HuH-7 (cell line): ENCODE measurements around the gene SEC14L1.

Experiments
- DNase-seq: peaks from one replicate; pipeline ENCODE4 v3.0.0; 2011; ENCODE audit warnings: low spot score

SEC14L1 gene

GRCh38 chr17:77191244-77191643 lies 50.5 kb downstream of the SEC14L1 start:
- DNase-seq = no peak

GRCh38 chr17:77193653-77194052 lies 52.9 kb downstream of the SEC14L1 start:
- no peak for DNase-seq

- no peak for DNase-seq
Measured at GRCh38 chr17:77194179-77194578, 53.4 kb downstream of the SEC14L1 start.

GRCh38 chr17:77196251-77196650 lies 55.5 kb downstream of the SEC14L1 start:
- DNase-seq = no peak

- no peak for DNase-seq
Measured at GRCh38 chr17:77197115-77197514, 56.3 kb downstream of the SEC14L1 start.

- DNase-seq = no peak
Measured at GRCh38 chr17:77200711-77201110, 59.9 kb downstream of the SEC14L1 start.

GRCh38 chr17:77203436-77203835 lies 62.7 kb downstream of the SEC14L1 start:
- no peak for DNase-seq

- DNase-seq = no peak
Measured at GRCh38 chr17:77203846-77204245, 63.1 kb downstream of the SEC14L1 start.

GRCh38 chr17:77204536-77204935 lies 63.8 kb downstream of the SEC14L1 start:
- no peak for DNase-seq

GRCh38 chr17:77205396-77206125 lies 64.8 kb downstream of the SEC14L1 start:
- no peak for DNase-seq

- DNase-seq = no peak
Measured at GRCh38 chr17:77206158-77206956, 65.6 kb downstream of the SEC14L1 start.

GRCh38 chr17:77207689-77208216 lies 67.0 kb downstream of the SEC14L1 start:
- no peak for DNase-seq

- peak; percentile 93 for DNase-seq
Measured at GRCh38 chr17:77208217-77208808, 67.5 kb downstream of the SEC14L1 start.

GRCh38 chr17:77208856-77209255 lies 68.1 kb downstream of the SEC14L1 start:
- DNase-seq = no peak

- no peak for DNase-seq
Measured at GRCh38 chr17:77209330-77209748, 68.6 kb downstream of the SEC14L1 start.

- no peak for DNase-seq
Measured at GRCh38 chr17:77210331-77210730, 69.6 kb downstream of the SEC14L1 start.

- DNase-seq = no peak
Measured at GRCh38 chr17:77210946-77211541, 70.3 kb downstream of the SEC14L1 start.

GRCh38 chr17:77211681-77212080 lies 70.9 kb downstream of the SEC14L1 start:
- no peak for DNase-seq

GRCh38 chr17:77212081-77212832 lies 71.5 kb downstream of the SEC14L1 start:
- DNase-seq = no peak

- no peak for DNase-seq
Measured at GRCh38 chr17:77212833-77213777, 72.3 kb downstream of the SEC14L1 start.

- no peak for DNase-seq
Measured at GRCh38 chr17:77213778-77214132, 73.0 kb downstream of the SEC14L1 start.
